Measurements from ENCODE around the gene GJA3. TPM values are rescaled to one million over a fixed set of nuclear protein-coding genes. Genes with fewer than 3 reads are reported as not detected.

GJA3 gene
- polyA plus RNA-seq (ENCODE audit: low read depth in 6 of 6) = under 1 TPM in 3 of 6 donors, not detected in 3; 0.13 to 0.25 (median 0.14) TPM

DNA sequence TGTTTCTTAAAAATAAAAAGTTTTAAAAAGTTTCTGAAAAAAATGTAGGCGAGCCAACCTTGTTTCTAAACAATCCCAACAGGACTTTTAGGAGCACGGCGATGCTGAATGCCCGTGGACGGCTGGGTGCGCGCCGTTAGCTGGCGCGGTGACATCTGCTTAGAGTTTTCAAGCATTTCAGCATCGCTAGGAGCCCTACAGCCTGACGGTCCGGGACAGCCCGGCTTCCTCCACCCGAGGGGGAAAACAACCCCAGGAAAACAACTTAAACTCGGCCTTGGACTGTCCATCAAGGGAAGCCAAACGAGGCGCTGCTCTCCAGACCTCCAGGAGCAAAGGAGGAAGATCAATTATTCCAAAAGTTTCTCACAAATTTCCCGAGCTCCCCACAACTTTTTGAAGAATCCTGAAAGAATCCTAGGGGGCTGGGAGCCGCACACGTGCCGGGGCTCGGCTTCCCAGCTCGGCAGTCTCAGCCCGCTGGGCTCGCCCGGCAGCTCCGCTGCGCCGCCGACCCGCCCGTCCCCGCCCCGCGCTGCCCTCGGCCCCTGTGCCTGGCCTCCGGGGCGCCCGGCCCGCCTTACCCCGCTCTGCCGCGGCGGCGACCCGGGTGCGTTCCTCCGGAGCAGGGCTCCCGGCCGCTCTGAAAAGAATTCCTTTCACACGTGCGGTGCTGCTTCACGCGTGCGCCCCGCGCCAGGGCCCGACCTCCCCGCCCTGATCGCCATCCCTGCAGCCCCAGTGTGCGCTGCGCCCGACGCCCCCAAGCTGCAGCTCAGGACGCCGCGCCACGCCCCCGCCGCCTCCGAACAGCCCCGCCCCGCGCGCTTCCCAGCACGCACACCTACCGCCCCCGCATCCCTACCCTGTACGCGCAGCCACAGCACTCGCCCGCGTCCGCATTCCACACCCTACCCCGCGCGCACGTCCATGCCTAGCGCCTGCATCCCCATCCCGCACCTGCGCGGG lies at the start of gene GJA3:
Gene GJA3 (minus strand): TSS at position 747 of the 969 bp plus-strand sequence. CDS start 17,764 bp downstream, outside the sequence.
- Mint-ChIP-seq H3K27me3 (peaks cover 3 to 12% (median 6%) of the 10 kb centered on the region in 3 donors), H3K4me3 (peak within 1 kb of the TSS; percentile 81 to 94 (median 88)), H3K9me3 (peaks cover 0 to 1% (median 0%) of the 10 kb centered on the region in 7 donors), H3K4me1 (peaks cover 4 to 21% (median 17%) of the 10 kb centered on the region in 3 donors), H3K27ac (peak within 1 kb of the TSS in 5 of 6 donors; percentile 47 to 93 (median 84)), H3K36me3 (no peaks in the 10 kb centered on the region)
- ATAC-seq (ENCODE audit: low read depth in 2 of 2) (peak; percentile 57 to 59), DNase-seq (peak; percentile 44)

- Mint-ChIP-seq H3K9me3 (peaks cover 0 to 16% (median 12%) of the 10 kb centered on the region in 7 donors), H3K27me3 (peaks cover 18 to 45% (median 40%) of the 10 kb centered on the region in 3 donors), H3K4me3 (no peak overlapping the region), H3K4me1 (peaks cover 0 to 5% (median 0%) of the 10 kb centered on the region in 3 donors), H3K27ac (no peak overlapping the region), H3K36me3 (peaks cover 3 to 7% of the 10 kb centered on the region in 2 donors)
- ATAC-seq (ENCODE audit: low read depth in 2 of 2) (no peak), DNase-seq (no peak)
Observed at GRCh38 chr13:20209948-20210347, 49.1 kb upstream of the GJA3 start.

DNA sequence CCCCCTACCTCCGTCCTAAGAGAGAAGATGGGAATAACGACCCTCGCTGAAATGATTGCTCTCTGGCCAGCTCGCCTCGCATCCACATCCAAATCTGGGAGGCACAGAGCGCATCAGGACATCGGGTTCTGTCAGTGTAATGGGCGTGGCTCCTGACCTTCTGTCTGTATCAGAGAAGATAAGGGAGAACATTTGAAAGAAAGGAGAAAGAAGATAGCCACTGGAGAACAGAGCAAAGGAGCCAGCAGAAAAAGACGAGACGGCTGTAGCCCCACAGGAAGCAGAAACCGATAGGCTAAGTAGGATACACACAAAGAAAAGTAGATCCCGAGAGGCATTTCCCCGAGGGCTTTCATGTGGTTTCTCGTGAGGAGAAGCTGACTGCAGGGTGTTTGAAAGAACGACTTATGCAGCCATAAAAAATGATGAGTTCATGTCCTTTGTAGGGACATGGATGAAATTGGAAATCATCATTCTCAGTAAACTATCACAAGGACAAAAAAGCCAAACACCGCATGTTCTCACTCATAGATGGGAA lies 45.9 kb upstream of the GJA3 start:
- ATAC-seq (ENCODE audit: low read depth in 2 of 2) = no peak
- no peak overlapping the region for H3K27ac Mint-ChIP-seq
- peaks cover 0 to 5% (median 0%) of the 10 kb centered on the region in 3 donors for H3K4me1 Mint-ChIP-seq
- peaks cover 18 to 30% (median 30%) of the 10 kb centered on the region in 3 donors for H3K27me3 Mint-ChIP-seq
- peaks cover 0 to 10% (median 3%) of the 10 kb centered on the region in 7 donors for H3K9me3 Mint-ChIP-seq
- H3K4me3 Mint-ChIP-seq = peak overlapping the region in 1 of 8 donors; percentile 72
- peaks cover 1 to 7% of the 10 kb centered on the region in 2 donors for H3K36me3 Mint-ChIP-seq
- no peak for DNase-seq

DNA sequence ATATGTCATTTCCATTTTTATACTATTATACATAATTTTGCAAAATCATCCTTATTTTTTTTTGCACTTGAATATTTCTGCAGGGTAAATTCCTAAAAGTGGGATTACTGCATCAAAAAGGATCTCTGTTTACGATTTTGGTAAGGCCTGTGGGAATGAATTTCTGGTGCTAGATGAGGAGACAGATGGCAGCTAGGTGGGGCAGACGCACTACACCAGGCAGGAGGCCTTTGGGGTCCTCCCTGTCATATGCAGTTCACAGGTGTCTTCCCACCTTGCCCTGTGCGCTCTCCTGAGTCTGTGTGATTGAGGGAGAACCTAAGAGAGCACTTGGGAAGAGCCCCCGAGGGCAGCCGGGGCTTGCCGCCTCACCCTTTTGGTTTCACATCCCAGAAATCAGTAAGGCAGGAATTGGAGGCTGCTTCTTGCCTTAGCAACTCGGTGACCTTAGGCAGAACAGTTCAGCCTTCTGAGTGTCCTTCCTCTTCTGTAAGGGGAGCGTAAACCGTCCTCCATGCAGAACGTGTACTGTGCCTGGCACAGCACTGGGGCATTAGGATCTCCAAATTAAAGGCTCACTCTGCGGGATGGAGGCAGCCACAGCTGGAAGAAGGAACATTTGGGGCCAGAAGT lies 45.3 kb upstream of the GJA3 start:
- Mint-ChIP-seq H3K27ac (no peak overlapping the region), H3K9me3 (peaks cover 0 to 13% (median 3%) of the 10 kb centered on the region in 7 donors), H3K4me1 (peaks cover 0 to 5% (median 0%) of the 10 kb centered on the region in 3 donors), H3K4me3 (no peak overlapping the region), H3K27me3 (peaks cover 18 to 30% (median 25%) of the 10 kb centered on the region in 3 donors), H3K36me3 (peaks cover 4 to 7% of the 10 kb centered on the region in 2 donors)
- DNase-seq = no peak
- no peak for ATAC-seq (ENCODE audit: low read depth in 2 of 2)

DNA sequence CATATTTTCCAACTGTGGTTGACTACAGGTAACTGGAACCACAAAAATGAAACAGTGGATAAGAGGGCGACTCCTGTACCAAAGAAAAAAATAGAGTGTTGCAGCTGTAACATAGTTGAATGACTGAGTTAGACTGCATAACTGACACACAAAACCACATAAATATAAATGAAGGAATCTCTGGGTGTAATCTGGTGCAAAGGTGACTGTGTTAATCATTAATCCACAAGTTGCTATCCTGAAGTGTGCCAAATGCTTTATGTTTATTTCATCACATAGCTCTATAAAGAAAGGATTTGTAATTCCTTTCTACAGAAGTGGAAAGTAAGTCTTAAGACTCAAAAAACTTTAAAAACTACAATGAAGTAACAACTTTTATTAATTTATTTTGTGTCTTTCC lies 37.9 kb upstream of the GJA3 start:
- no peak overlapping the region for H3K27ac Mint-ChIP-seq
- peaks cover 10 to 12% (median 12%) of the 10 kb centered on the region in 3 donors for H3K4me1 Mint-ChIP-seq
- H3K27me3 Mint-ChIP-seq = peaks cover 37 to 55% (median 39%) of the 10 kb centered on the region in 3 donors
- H3K9me3 Mint-ChIP-seq = peaks cover 0 to 13% (median 3%) of the 10 kb centered on the region in 7 donors
- no peak for ATAC-seq (ENCODE audit: low read depth in 2 of 2)
- DNase-seq = no peak
- H3K36me3 Mint-ChIP-seq = peaks cover 0 to 4% of the 10 kb centered on the region in 2 donors
- no peak overlapping the region for H3K4me3 Mint-ChIP-seq

- Mint-ChIP-seq H3K4me1 (peaks cover 16 to 20% (median 19%) of the 10 kb centered on the region in 3 donors), H3K4me3 (no peak overlapping the region), H3K9me3 (peaks cover 0 to 10% (median 3%) of the 10 kb centered on the region in 7 donors), H3K36me3 (peaks cover 0 to 4% of the 10 kb centered on the region in 2 donors), H3K27ac (no peak overlapping the region), H3K27me3 (peaks cover 45 to 62% (median 48%) of the 10 kb centered on the region in 3 donors)
- ATAC-seq (ENCODE audit: low read depth in 2 of 2) (no peak), DNase-seq (no peak)
Observed at GRCh38 chr13:20197361-20197834, 36.5 kb upstream of the GJA3 start.

DNA sequence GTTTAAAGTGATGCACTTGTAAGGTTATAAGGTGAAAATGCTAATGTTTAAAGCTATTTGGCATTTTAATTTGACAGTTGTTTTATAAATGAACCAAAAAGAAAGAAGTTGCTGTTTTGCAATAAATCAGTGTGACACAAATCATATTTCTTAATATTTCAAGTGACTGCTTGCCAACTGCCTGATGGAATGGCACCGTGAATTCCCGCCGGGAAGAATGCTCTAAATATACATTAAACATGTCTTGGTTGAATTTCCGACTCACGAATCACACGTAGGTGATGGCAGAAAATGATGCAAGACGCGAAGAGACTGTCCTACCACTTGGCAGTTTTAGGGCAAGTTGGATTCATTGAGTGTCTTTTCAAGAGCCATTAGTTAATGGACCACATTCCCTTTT lies 34.9 kb upstream of the GJA3 start:
- Mint-ChIP-seq H3K27ac (no peak overlapping the region), H3K4me1 (peaks cover 19 to 22% (median 20%) of the 10 kb centered on the region in 3 donors), H3K4me3 (no peak overlapping the region), H3K9me3 (no peaks in the 10 kb centered on the region), H3K36me3 (no peaks in the 10 kb centered on the region), H3K27me3 (peaks cover 53 to 74% (median 61%) of the 10 kb centered on the region in 3 donors)
- ATAC-seq (ENCODE audit: low read depth in 2 of 2) = no peak
- DNase-seq = no peak

DNA sequence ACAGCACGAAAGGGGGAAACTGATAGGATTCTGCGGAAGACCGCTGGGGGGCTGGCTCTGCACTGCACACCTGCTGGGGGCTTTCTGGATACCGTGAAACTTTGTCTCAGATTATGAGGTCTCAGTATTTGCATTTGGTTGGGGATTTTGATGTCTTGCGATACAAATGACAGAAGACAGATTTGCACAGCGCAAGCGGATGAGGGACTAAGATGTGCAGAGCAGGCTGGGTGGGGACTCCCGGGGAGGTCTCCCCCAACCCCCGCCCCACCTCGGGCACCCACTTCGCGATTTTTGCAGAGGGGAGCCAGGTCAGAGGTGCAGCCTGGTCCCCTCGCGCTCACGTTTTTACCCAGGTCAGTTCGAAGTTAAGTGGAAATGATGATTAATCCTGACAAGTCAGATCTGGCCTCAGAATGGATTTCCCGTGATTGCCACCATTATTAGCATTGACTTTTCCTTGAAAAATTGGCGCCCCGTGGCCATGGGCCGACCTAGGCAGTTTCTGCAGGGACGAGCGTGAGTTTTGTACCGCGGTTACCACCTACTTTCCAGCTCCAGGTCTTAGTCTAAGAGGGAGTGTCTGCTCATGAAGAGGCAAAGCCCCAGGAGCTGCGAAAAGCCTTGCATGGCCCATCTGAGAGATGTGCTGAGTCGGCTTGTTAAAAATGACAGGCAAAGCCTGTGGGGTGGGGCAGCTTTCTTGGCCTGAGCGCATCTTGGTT lies 33.2 kb upstream of the GJA3 start:
- no peaks in the 10 kb centered on the region for H3K36me3 Mint-ChIP-seq
- H3K4me3 Mint-ChIP-seq = peak overlapping the region; percentile 78 to 88 (median 82)
- ATAC-seq (ENCODE audit: low read depth in 2 of 2) = peak; percentile 67 to 71
- H3K9me3 Mint-ChIP-seq = peaks cover 0 to 2% (median 0%) of the 10 kb centered on the region in 7 donors
- peaks cover 50 to 70% (median 56%) of the 10 kb centered on the region in 3 donors for H3K27me3 Mint-ChIP-seq
- peak overlapping the region in 1 of 6 donors; percentile 60 for H3K27ac Mint-ChIP-seq
- H3K4me1 Mint-ChIP-seq = peaks cover 19 to 22% (median 20%) of the 10 kb centered on the region in 3 donors
- no peak for DNase-seq

- Mint-ChIP-seq H3K27ac (no peak overlapping the region), H3K4me3 (peak overlapping the region; percentile 78 to 88 (median 82)), H3K27me3 (peaks cover 50 to 68% (median 56%) of the 10 kb centered on the region in 3 donors), H3K9me3 (peaks cover 0 to 2% (median 0%) of the 10 kb centered on the region in 7 donors), H3K4me1 (peaks cover 19 to 22% (median 20%) of the 10 kb centered on the region in 3 donors), H3K36me3 (no peaks in the 10 kb centered on the region)
- no peak for DNase-seq
- peak; percentile 24 for ATAC-seq (ENCODE audit: low read depth in 2 of 2)
Observed at GRCh38 chr13:20193162-20193906, 32.5 kb upstream of the GJA3 start.

- no peaks in the 10 kb centered on the region for H3K36me3 Mint-ChIP-seq
- peaks cover 19 to 22% (median 20%) of the 10 kb centered on the region in 3 donors for H3K4me1 Mint-ChIP-seq
- DNase-seq (no peak), ATAC-seq (ENCODE audit: low read depth in 2 of 2) (peak in 1 of 2 donors; percentile 18)
- H3K9me3 Mint-ChIP-seq = peaks cover 0 to 2% (median 0%) of the 10 kb centered on the region in 7 donors
- peaks cover 53 to 63% (median 59%) of the 10 kb centered on the region in 3 donors for H3K27me3 Mint-ChIP-seq
- peak within 1 kb of the TSS; percentile 78 to 90 (median 83) for H3K4me3 Mint-ChIP-seq
- no peak within 1 kb of the TSS for H3K27ac Mint-ChIP-seq
Observed at GRCh38 chr13:20192836-20193161, 31.9 kb upstream of the GJA3 start, which contains the start of gene GJB2. TSS of gene GJB2 (minus strand) at chr13:20192938. CDS start at chr13:20189581, 3,357 bp downstream.

GRCh38 chr13:20192158-20192835 lies 31.4 kb upstream of the GJA3 start:
- Mint-ChIP-seq H3K27me3 (peaks cover 53 to 61% (median 58%) of the 10 kb centered on the region in 3 donors), H3K9me3 (peaks cover 0 to 2% (median 0%) of the 10 kb centered on the region in 7 donors), H3K4me3 (peak overlapping the region; percentile 67 to 90 (median 78)), H3K36me3 (no peaks in the 10 kb centered on the region), H3K27ac (no peak overlapping the region), H3K4me1 (peaks cover 19 to 22% (median 20%) of the 10 kb centered on the region in 3 donors)
- DNase-seq (no peak), ATAC-seq (ENCODE audit: low read depth in 2 of 2) (no peak)

All from naive B cell (primary cell).